HepG2 (cell line): ENCODE measurements around the gene PLA2G4F. TPM values are rescaled to one million over a fixed set of nuclear protein-coding genes. Genes with fewer than 3 reads are reported as not detected.

ENCODE experiments used
- ATAC-seq: fragments of 200-7000 bp; cut with Tn5 transposase; 3 replicates; pipeline ENCODE4 v1.9.1; 2020; ENCODE audit warnings: mild to moderate bottlenecking, moderate library complexity
- BruUV-seq: library from RNA; stranded (reverse); fragments of 400-500 nt; replicated peaks from 2 replicates; lab custom pipeline; 2021; lab: Mats Ljungman, UMichigan
- CTCF ChIA-PET: fragments of 300-600 bp; formaldehyde crosslinking; extraction: SDS; loops from one replicate; lab custom pipeline; 2021; ENCODE audit warnings: low total read pairs, inconsistent platforms, low intra/inter-chr PET ratio; lab: Yijun Ruan, JAX
- POLR2A ChIA-PET: fragments of 350-600 bp; sonication (Branson Sonifier 250); formaldehyde crosslinking; loops from one replicate; lab custom pipeline; 2020; ENCODE audit warnings: antibody characterized with exemption, inconsistent platforms; lab: Yijun Ruan, JAX
- DNase-seq: peaks from one replicate; pipeline ENCODE4 v3.0.0-alpha.2; 2015; ENCODE audit warnings: low spot score
- FAIRE-seq: peaks from 3 replicates; lab custom pipeline; 2011; peaks lifted over from hg19 to GRCh38; lab: Jason Lieb, UNC
- H2AFZ ChIP-seq: one replicate; pipeline ENCODE4 v1.6.1; 2011; ENCODE audit warnings: low read length, inconsistent platforms
- H3K27ac ChIP-seq: fragments of 300-600 bp; 3 replicates; pipeline ENCODE4 v1.8.0; 2011; ENCODE audit warnings: mixed run types, mild to moderate bottlenecking, mixed read lengths, low read length, inconsistent platforms; ENCODE audit not compliant: insufficient read depth; ENCODE audit errors: extremely low read length
- H3K27me3 ChIP-seq, 2 experiments: fragments of 200-600 bp in 1 of 2; 2 replicates in 1 of 2; 3 replicates in 1 of 2; pipeline versions ENCODE4 v1.6.0 to v1.8.0; 2011; ENCODE audit warnings: low read length in 2 of 2, mild to moderate bottlenecking in 2 of 2, moderate library complexity in 2 of 2, inconsistent platforms in 1 of 2; ENCODE audit not compliant: insufficient read depth in 2 of 2, control insufficient read depth in 1 of 2
- H3K36me3 ChIP-seq, 2 experiments: fragments of 200-600 bp in 1 of 2; replicated peaks in 1 of 2; 2 replicates in 1 of 2; 3 replicates in 1 of 2; pipeline versions ENCODE4 v1.5.1 to v1.8.0; 2011; ENCODE audit warnings: low read length in 2 of 2, inconsistent platforms in 1 of 2; ENCODE audit not compliant: insufficient read depth in 2 of 2, control insufficient read depth in 1 of 2
- H3K4me1 ChIP-seq: 2 replicates; pipeline ENCODE4 v1.5.1; 2012; ENCODE audit warnings: low read length, inconsistent platforms; ENCODE audit not compliant: insufficient read depth
- H3K4me2 ChIP-seq: 2 replicates; pipeline ENCODE4 v1.6.0; 2011; ENCODE audit warnings: low read depth, low read length, inconsistent platforms
- H3K4me3 ChIP-seq, 3 experiments: fragments of 200-600 bp in 1 of 3; sonication (generic), shearing (Covaris generic) in 1 of 3; replicated peaks in 1 of 3; 2 replicates each; pipeline ENCODE4 v1.5.1; 2011 to 2016; ENCODE audit warnings: low read length in 3 of 3, inconsistent platforms in 2 of 3, low read depth in 2 of 3, mild to moderate bottlenecking in 2 of 3, control low read depth in 1 of 3, mixed read lengths in 1 of 3; ENCODE audit not compliant: insufficient read depth in 1 of 3
- H3K79me2 ChIP-seq: one replicate; pipeline ENCODE4 v1.6.1; 2011; ENCODE audit warnings: low read length, inconsistent platforms; ENCODE audit not compliant: insufficient read depth
- H3K9ac ChIP-seq: 2 replicates; pipeline ENCODE4 v1.6.0; 2011; ENCODE audit warnings: mild to moderate bottlenecking, low read depth, low read length, inconsistent platforms; ENCODE audit not compliant: insufficient read depth
- H3K9me3 ChIP-seq: 2 replicates; pipeline ENCODE4 v1.5.1; 2012; ENCODE audit warnings: mild to moderate bottlenecking, low read length
- H4K20me1 ChIP-seq: 2 replicates; pipeline ENCODE4 v1.6.0; 2011; ENCODE audit warnings: inconsistent platforms, mild to moderate bottlenecking, low read length, moderate library complexity; ENCODE audit not compliant: insufficient read depth
- ATF5 ChIP-seq: sonication (generic); formaldehyde crosslinking; IDR thresholded peaks from 2 replicates; pipeline ENCODE4 v1.4.0; 2020; ENCODE audit warnings: mild to moderate bottlenecking, low read depth, missing genetic modification reagents
- CENPT ChIP-seq: sonication (generic); formaldehyde crosslinking; IDR thresholded peaks from 2 replicates; pipeline ENCODE4 v1.8.0; 2022; ENCODE audit warnings: low read depth, mild to moderate bottlenecking, moderate library complexity, missing genetic modification reagents
- CTCF ChIP-seq: sonication (generic); formaldehyde crosslinking; IDR thresholded peaks from 2 replicates; pipeline ENCODE4 v1.5.0; 2020; ENCODE audit warnings: mild to moderate bottlenecking, missing genetic modification reagents, moderate library complexity
- HMG20A ChIP-seq: IDR thresholded peaks from 2 replicates; pipeline ENCODE4 v1.6.1; 2016; ENCODE audit warnings: borderline replicate concordance
- MZF1 ChIP-seq: sonication (generic); formaldehyde crosslinking; IDR thresholded peaks from 2 replicates; pipeline ENCODE4 v1.8.1; 2023; ENCODE audit warnings: mild to moderate bottlenecking, missing genetic modification reagents, borderline replicate concordance
- NBN ChIP-seq: fragments of 450-650 bp; conservative IDR thresholded peaks from 2 replicates; pipeline ENCODE4 v1.6.1; 2017
- SMC3 ChIP-seq: IDR thresholded peaks from 2 replicates; pipeline ENCODE4 v1.6.1; 2011; ENCODE audit warnings: low read length, improper control_type of control experiment
- SRY ChIP-seq: sonication (generic); formaldehyde crosslinking; IDR thresholded peaks from 2 replicates; pipeline ENCODE4 v1.8.0; 2022; ENCODE audit warnings: mild to moderate bottlenecking, missing genetic modification reagents
- STAG1 ChIP-seq: sonication (generic); formaldehyde crosslinking; IDR thresholded peaks from 2 replicates; pipeline ENCODE4 v1.4.0; 2020; ENCODE audit warnings: missing genetic modification reagents
- ZEB1 ChIP-seq: IDR thresholded peaks from 2 replicates; pipeline ENCODE4 v1.6.1; 2012; ENCODE audit warnings: mild to moderate bottlenecking, low read depth, inconsistent platforms; ENCODE audit not compliant: insufficient replicate concordance
- ZIK1 ChIP-seq: sonication (generic); formaldehyde crosslinking; IDR thresholded peaks from 2 replicates; pipeline ENCODE4 v1.5.0; 2020; ENCODE audit warnings: mild to moderate bottlenecking, low read depth, missing genetic modification reagents, borderline replicate concordance
- ZNF563 ChIP-seq: sonication (generic); formaldehyde crosslinking; IDR thresholded peaks from 2 replicates; pipeline ENCODE4 v1.8.0; 2022; ENCODE audit warnings: mild to moderate bottlenecking, moderate library complexity, missing genetic modification reagents
- ZNF567 ChIP-seq: sonication (generic); formaldehyde crosslinking; IDR thresholded peaks from 2 replicates; pipeline ENCODE4 v1.8.1; 2023; ENCODE audit warnings: mild to moderate bottlenecking, missing genetic modification reagents, borderline replicate concordance
- ZNF75D ChIP-seq: sonication (generic); formaldehyde crosslinking; IDR thresholded peaks from 2 replicates; pipeline ENCODE4 v1.8.1; 2023; ENCODE audit warnings: missing genetic modification reagents, mild to moderate bottlenecking, borderline replicate concordance
- WGBS: methylation state at CpG from one replicate; pipeline ENCODE4 v1.1.6; 2017; ENCODE audit warnings: low lambda C conversion rate; 5-methylcytosine and 5-hydroxymethylcytosine counted together
- in situ Hi-C: cut with HindIII; loops from 2 replicates; pipeline ENCODE4 v1.10.0; 2017; ENCODE audit warnings: low pct_unique_long_range_greater_than_20kb; ENCODE audit not compliant: extremely low pct_ligation_motif_present
- intact Hi-C: fragments of 100-400 bp; cut with micrococcal nuclease; formaldehyde crosslinking; loops from one replicate; pipeline ENCODE4 v1.10.0; 2022; ENCODE audit not compliant: unreplicated experiment
- polyA plus RNA-seq, 8 experiments: library from polyadenylated mRNA; depleted of rRNA in 3 of 8; stranded (reverse) in 7 of 8; unstranded in 1 of 8; fragments of >200 nt; fragmentation: Illumina TruSeq in 4 of 8; extraction: Trizol in 4 of 8; gene quantifications; 2 replicates each; pipeline versions ENCODE4 v1.2.1 to v1.2.3, GENCODE V29; 2011 to 2016; ENCODE audit warnings: low read depth in 4 of 8, missing spikeins in 1 of 8, mixed read lengths in 1 of 8; ENCODE audit not compliant: insufficient read depth in 1 of 8
- total RNA-seq, 5 experiments: library from RNA; depleted of rRNA; stranded (reverse); fragments of >200 nt; fragmentation: Illumina TruSeq; extraction: Trizol; gene quantifications; 2 replicates each; pipeline ENCODE4 v1.2.3, GENCODE V29; 2016; ENCODE audit warnings: low read depth in 1 of 5

PLA2G4F gene
- total and polyA plus RNA-seq, 2 of the 13 experiments (the other 11 are each of a cell fraction or from before 2014, with no cell fraction given): 0.07 TPM; not detected in 1

- no peak for FAIRE-seq
- H3K27me3 ChIP-seq: no peaks in the 10 kb centered on the region
- H3K27ac ChIP-seq: no peak overlapping the region
- peak; percentile 48 for DNase-seq
- TF ChIP-seq HMG20A (CRISPR knock-in tag) (no peak), CTCF (CRISPR knock-in tag) (peak; percentile 53), STAG1 (CRISPR knock-in tag) (peak; percentile 50), SMC3 (peak; percentile 34; the same call in 1 of the 2 replicates)
- no peak for ATAC-seq
- no peak overlapping the region for H2AFZ ChIP-seq
- no peak overlapping the region for H3K4me3 ChIP-seq
- in situ Hi-C loops (loop anchor here (5.0 kb wide), 2 partner anchors 70 to 150 kb away; no protein-coding TSS in a partner anchor), intact Hi-C loops (loop anchor here (5.0 kb wide), 1 partner anchor 70 kb away; no protein-coding TSS in a partner anchor)
- H3K9me3 ChIP-seq: peaks cover 24% of the 10 kb centered on the region
- no peaks in the 10 kb centered on the region for H3K36me3 ChIP-seq
- H3K79me2 ChIP-seq: no peaks in the 10 kb centered on the region
- ChIA-PET POLR2A (no interaction called here), CTCF (interaction anchor here (1.1 to 1.4 kb wide), 2 partner anchors 71 to 148 kb away, joined by 4 to 6 read pairs; no protein-coding TSS in a partner anchor)
- peaks cover 81% of the 10 kb centered on the region for H3K4me1 ChIP-seq
- no TSS peak for BruUV-seq
- WGBS: 46% methylated on average over 10 of the region's 11 CpGs
- no peaks in the 10 kb centered on the region for H4K20me1 ChIP-seq
- H3K4me2 ChIP-seq: no peak overlapping the region
- no peak overlapping the region for H3K9ac ChIP-seq
Observed at GRCh38 chr15:42137461-42138261, 18.8 kb downstream of the PLA2G4F start.

GRCh38 chr15:42136513-42136912 is 19.9 kb downstream of the PLA2G4F start:
- H4K20me1 ChIP-seq: no peaks in the 10 kb centered on the region
- H2AFZ ChIP-seq: no peak overlapping the region
- no peak for ATAC-seq
- H3K27ac ChIP-seq: no peak overlapping the region
- H3K79me2 ChIP-seq: no peaks in the 10 kb centered on the region
- in situ Hi-C loops (loop anchor here (5.0 kb wide), 2 partner anchors 69 to 149 kb away; no protein-coding TSS in a partner anchor), intact Hi-C loops (loop anchor here (5.0 kb wide), 1 partner anchor 69 kb away; no protein-coding TSS in a partner anchor)
- H3K9me3 ChIP-seq: peaks cover 24% of the 10 kb centered on the region
- peaks cover 77% of the 10 kb centered on the region for H3K4me1 ChIP-seq
- no peak for FAIRE-seq
- POLR2A ChIA-PET: no interaction called here
- no TSS peak for BruUV-seq
- TF ChIP-seq CENPT (CRISPR knock-in tag) (no peak), ZEB1 (no peak), NBN (no peak), ZNF567 (CRISPR knock-in tag) (no peak), ZIK1 (no peak), SRY (CRISPR knock-in tag) (no peak), ZNF563 (CRISPR knock-in tag) (no peak), MZF1 (CRISPR knock-in tag) (no peak), ATF5 (no peak), ZNF75D (no peak)
- DNase-seq: no peak
- H3K9ac ChIP-seq: no peak overlapping the region
- H3K4me2 ChIP-seq: no peak overlapping the region
- H3K4me3 ChIP-seq: no peak overlapping the region
- no peaks in the 10 kb centered on the region for H3K36me3 ChIP-seq
- 0 out of 5 replicates have a peak, but pooled peaks cover 0 to 2% of the 10 kb centered on the region in 2 experiments for H3K27me3 ChIP-seq
- WGBS: 68% methylated on average over 11 of the region's 11 CpGs
- CTCF ChIA-PET: interaction anchor here (0.8 kb wide), 1 partner anchor 70 kb away, joined by 3 read pairs; no protein-coding TSS in a partner anchor
